IMR-90 (cell line): Measurements from ENCODE around the gene MRPS9. TPM values are rescaled to one million over a fixed set of nuclear protein-coding genes. Genes with fewer than 3 reads are reported as not detected.
A peak's percentile ranks its signal among the peaks of the same experiment; 100 is the strongest.

Experiments used
- ATAC-seq: fragments of 200-7000 bp; cut with Tn5 transposase; 2 replicates; pipeline ENCODE4 v1.9.1; 2020; ENCODE audit warnings: low read depth, mild to moderate bottlenecking, moderate library complexity
- BruUV-seq: library from RNA; stranded (reverse); fragments of 400-500 nt; replicated peaks from 2 replicates; lab custom pipeline; 2021; lab: Mats Ljungman, UMichigan
- CTCF ChIA-PET: fragments of 300-600 bp; formaldehyde crosslinking; extraction: SDS; loops from one replicate; lab custom pipeline; 2021; ENCODE audit warnings: antibody characterized with exemption; lab: Yijun Ruan, JAX
- POLR2A ChIA-PET: fragments of 300-600 bp; sonication (Branson Sonifier 250); formaldehyde crosslinking; loops from one replicate; lab custom pipeline; 2022; ENCODE audit warnings: antibody characterized with exemption; ENCODE audit not compliant: unreplicated experiment; lab: Charles Lee
- DNase-seq: peaks from one replicate; pipeline ENCODE4 v3.0.0; 2013
- H2AFZ ChIP-seq: replicated peaks from 2 replicates; pipeline ENCODE3; 2013; ENCODE audit warnings: low read length, mild to moderate bottlenecking; ENCODE audit not compliant: poor library complexity
- H2AK5ac ChIP-seq: 2 replicates; pipeline ENCODE4 v1.6.1; 2013; ENCODE audit warnings: low read depth, low read length, inconsistent platforms
- H2AK9ac ChIP-seq: replicated peaks from 2 replicates; pipeline ENCODE3; 2013; ENCODE audit warnings: mild to moderate bottlenecking, low read depth, low read length, moderate library complexity; ENCODE audit not compliant: poor library complexity
- H2BK120ac ChIP-seq: 2 replicates; pipeline ENCODE4 v1.6.1; 2013; ENCODE audit warnings: low read depth, low read length, inconsistent platforms
- H2BK15ac ChIP-seq: 3 replicates; pipeline ENCODE4 v1.6.1; 2013; ENCODE audit warnings: low read depth, low read length, inconsistent platforms
- H2BK20ac ChIP-seq: 2 replicates; pipeline ENCODE4 v1.6.1; 2013; ENCODE audit warnings: low read depth, mild to moderate bottlenecking, inconsistent platforms, low read length, moderate library complexity
- H2BK5ac ChIP-seq: 2 replicates; pipeline ENCODE4 v1.6.1; 2013; ENCODE audit warnings: mild to moderate bottlenecking, low read depth, low read length, inconsistent platforms; ENCODE audit not compliant: poor library complexity, severe bottlenecking
- H3K14ac ChIP-seq: replicated peaks from 2 replicates; pipeline ENCODE4 v1.6.1; 2013; ENCODE audit warnings: low read depth, low read length, inconsistent platforms
- H3K18ac ChIP-seq: 2 replicates; pipeline ENCODE4 v1.6.1; 2013; ENCODE audit warnings: low read depth, low read length, control low read depth
- H3K23ac ChIP-seq: 2 replicates; pipeline ENCODE4 v1.6.1; 2013; ENCODE audit warnings: low read depth, low read length, inconsistent platforms
- H3K27ac ChIP-seq: 2 replicates; pipeline ENCODE4 v1.5.1; 2013; ENCODE audit warnings: mild to moderate bottlenecking, control low read depth, low read length; ENCODE audit not compliant: insufficient read depth
- H3K27me3 ChIP-seq: 2 replicates; pipeline ENCODE4 v1.6.1; 2013; ENCODE audit warnings: low read length; ENCODE audit not compliant: control insufficient read depth, insufficient read depth
- H3K36me3 ChIP-seq: 2 replicates; pipeline ENCODE4 v1.6.1; 2013; ENCODE audit warnings: low read length, mixed read lengths; ENCODE audit not compliant: control insufficient read depth, insufficient read depth
- H3K4ac ChIP-seq: 2 replicates; pipeline ENCODE4 v1.6.1; 2013; ENCODE audit warnings: low read depth, low read length, inconsistent platforms
- H3K4me1 ChIP-seq: 2 replicates; pipeline ENCODE4 v1.6.1; 2013; ENCODE audit warnings: low read length, mixed read lengths; ENCODE audit not compliant: control insufficient read depth, insufficient read depth
- H3K4me2 ChIP-seq: 2 replicates; pipeline ENCODE4 v1.6.1; 2013; ENCODE audit warnings: low read depth, mild to moderate bottlenecking, control low read depth, low read length, moderate library complexity
- H3K4me3 ChIP-seq: 2 replicates; pipeline ENCODE4 v1.5.1; 2013; ENCODE audit warnings: low read depth, mild to moderate bottlenecking, control low read depth, low read length, moderate library complexity; ENCODE audit not compliant: insufficient read depth
- H3K56ac ChIP-seq: 2 replicates; pipeline ENCODE4 v1.6.1; 2013; ENCODE audit warnings: low read length, inconsistent platforms; ENCODE audit not compliant: insufficient read depth; ENCODE audit errors: extremely low read depth
- H3K79me1 ChIP-seq, 2 experiments: 2 replicates each; pipeline ENCODE4 v1.6.1; 2013; ENCODE audit warnings: low read length in 2 of 2, inconsistent platforms in 1 of 2, low read depth in 1 of 2
- H3K9ac ChIP-seq: 2 replicates; pipeline ENCODE4 v1.6.1; 2013; ENCODE audit warnings: low read depth, low read length, control low read depth
- H3K9me1 ChIP-seq: 2 replicates; pipeline ENCODE4 v1.6.1; 2013; ENCODE audit warnings: low read length, inconsistent platforms; ENCODE audit not compliant: insufficient read depth
- H3K9me3 ChIP-seq: 2 replicates; pipeline ENCODE4 v1.6.1; 2013; ENCODE audit warnings: low read length; ENCODE audit not compliant: control insufficient read depth, insufficient read depth
- H4K20me1 ChIP-seq: 2 replicates; pipeline ENCODE4 v1.6.1; 2013; ENCODE audit warnings: low read length, inconsistent platforms; ENCODE audit not compliant: insufficient read depth
- H4K5ac ChIP-seq: 2 replicates; pipeline ENCODE4 v1.6.1; 2013; ENCODE audit warnings: mild to moderate bottlenecking, low read depth, low read length, control low read depth
- H4K8ac ChIP-seq, 2 experiments: 2 replicates each; pipeline ENCODE4 v1.6.1; 2013; ENCODE audit warnings: low read depth in 2 of 2, low read length in 2 of 2, control low read depth in 1 of 2, inconsistent platforms in 1 of 2
- H4K91ac ChIP-seq: 2 replicates; pipeline ENCODE4 v1.6.1; 2013; ENCODE audit warnings: low read depth, low read length, inconsistent platforms; ENCODE audit not compliant: insufficient read depth
- BHLHE40 ChIP-seq: fragments of 150-350 bp; IDR thresholded peaks from 2 replicates; pipeline ENCODE4 v1.6.1; 2016; ENCODE audit warnings: mild to moderate bottlenecking, low read depth, low read length
- CEBPB ChIP-seq: IDR thresholded peaks from 2 replicates; pipeline ENCODE4 v1.6.1; 2012; ENCODE audit warnings: low read depth, low read length, improper control_type of control experiment
- CHD1 ChIP-seq: IDR thresholded peaks from 2 replicates; pipeline ENCODE4 v1.6.1; 2012; ENCODE audit warnings: low read depth, low read length, improper control_type of control experiment
- CTCF ChIP-seq: conservative IDR thresholded peaks from 2 replicates; pipeline ENCODE4 v1.5.1; 2012; ENCODE audit warnings: mild to moderate bottlenecking, low read depth, low read length, improper control_type of control experiment
- ELK1 ChIP-seq: fragments of 150-350 bp; IDR thresholded peaks from 2 replicates; pipeline ENCODE4 v1.6.1; 2016; ENCODE audit warnings: low read depth, mild to moderate bottlenecking, low read length, moderate library complexity, borderline replicate concordance
- FOS ChIP-seq: fragments of 150-350 bp; IDR thresholded peaks from 2 replicates; pipeline ENCODE4 v1.6.1; 2016; ENCODE audit warnings: low read depth, low read length
- MAFK ChIP-seq: IDR thresholded peaks from 2 replicates; pipeline ENCODE4 v1.6.1; 2012; ENCODE audit warnings: low read depth, low read length, improper control_type of control experiment
- MAZ ChIP-seq: IDR thresholded peaks from 2 replicates; pipeline ENCODE4 v1.6.1; 2012; ENCODE audit warnings: low read depth, mild to moderate bottlenecking, low read length, improper control_type of control experiment, moderate library complexity, borderline replicate concordance
- MXI1 ChIP-seq: IDR thresholded peaks from 2 replicates; pipeline ENCODE4 v1.6.1; 2012; ENCODE audit warnings: low read depth, mild to moderate bottlenecking, low read length, moderate library complexity, borderline replicate concordance
- NFE2L2 ChIP-seq: fragments of 150-350 bp; IDR thresholded peaks from 2 replicates; pipeline ENCODE4 v1.6.1; 2016; ENCODE audit warnings: low read depth, mild to moderate bottlenecking, low read length
- POLR2A ChIP-seq: IDR thresholded peaks from 2 replicates; pipeline ENCODE4 v1.6.1; 2012; ENCODE audit warnings: mild to moderate bottlenecking, low read depth, low read length
- RAD21 ChIP-seq: IDR thresholded peaks from 2 replicates; pipeline ENCODE4 v1.6.1; 2012; ENCODE audit warnings: low read length, improper control_type of control experiment
- RCOR1 ChIP-seq: IDR thresholded peaks from 2 replicates; pipeline ENCODE4 v1.6.1; 2012; ENCODE audit warnings: mild to moderate bottlenecking, low read length, improper control_type of control experiment; ENCODE audit not compliant: insufficient replicate concordance
- RFX5 ChIP-seq: IDR thresholded peaks from 2 replicates; pipeline ENCODE4 v1.8.0; 2012; ENCODE audit warnings: low read depth, mild to moderate bottlenecking, low read length, moderate library complexity
- SMC3 ChIP-seq: fragments of 150-350 bp; IDR thresholded peaks from 2 replicates; pipeline ENCODE4 v1.6.1; 2016; ENCODE audit warnings: low read depth, mild to moderate bottlenecking, antibody characterized with exemption, low read length, moderate library complexity
- USF2 ChIP-seq: fragments of 150-350 bp; IDR thresholded peaks from 2 replicates; pipeline ENCODE4 v1.6.1; 2017; ENCODE audit warnings: mild to moderate bottlenecking, antibody characterized with exemption, low read length, low read depth
- whole genome bisulfite sequencing, 2 experiments: methylation state at CpG; one replicate each; pipeline versions ENCODE4 v1.1.5 to v1.1.7; 2013; ENCODE audit warnings: missing lambda C conversion rate in 2 of 2; ENCODE audit not compliant: insufficient read length in 1 of 2; ENCODE audit errors: extremely low coverage in 2 of 2; 5-methylcytosine and 5-hydroxymethylcytosine counted together
- dilution Hi-C: fragments of 300-500 bp; cut with HindIII; formaldehyde crosslinking; loops from one replicate; pipeline ENCODE4 v1.14.3; 2018; ENCODE audit warnings: low sequenced_read_pairs; ENCODE audit not compliant: unreplicated experiment
- in situ Hi-C: fragments of 300-500 bp; cut with MboI; formaldehyde crosslinking; loops from 3 replicates; pipeline ENCODE4 v1.14.3; 2019; ENCODE audit warnings: low sequenced_read_pairs, inconsistent platforms, mixed read lengths
- intact Hi-C: fragments of 100-400 bp; cut with micrococcal nuclease; formaldehyde crosslinking; loops from 2 replicates; pipeline ENCODE4 v1.10.0; 2022
- polyA plus RNA-seq, 3 experiments: library from polyadenylated mRNA; depleted of rRNA; stranded (reverse); fragments of >200 nt; gene quantifications; 2 replicates each; pipeline ENCODE4 v1.2.3, GENCODE V29; 2012; ENCODE audit warnings: low replicate concordance in 1 of 3
- total RNA-seq: library from RNA; depleted of rRNA; stranded (reverse); fragments of >200 nt; gene quantifications from 2 replicates; pipeline ENCODE4 v1.2.3, GENCODE V29; 2012

The MRPS9 gene
- total and polyA plus RNA-seq, 2 of the 4 experiments (the other 2 are of a cell fraction), result 20.6 to 27.7 TPM

GRCh38 chr2:105078906-105079495 is 41.1 kb downstream of the MRPS9 start:
- peaks cover 12% of the 10 kb centered on the region; the same call in 1 of the 2 replicates for H3K4me1 ChIP-seq
- no peak overlapping the region for H2AK5ac ChIP-seq
- BruUV-seq, result no TSS peak
- TF ChIP-seq ELK1 (no peak), MXI1 (no peak), CHD1 (no peak), CEBPB (no peak), CTCF (no peak), RFX5 (no peak), MAFK (no peak), MAZ (no peak), FOS (no peak), USF2 (no peak), POLR2A (no peak), SMC3 (no peak), RAD21 (no peak), RCOR1 (no peak), NFE2L2 (no peak), BHLHE40 (no peak)
- dilution Hi-C loops, result no loop called here
- ChIA-PET POLR2A (no interaction called here), CTCF (interaction anchor here (1.0 kb wide), 1 partner anchor 14 kb away, joined by 3 read pairs; no protein-coding TSS in a partner anchor)
- H4K5ac ChIP-seq, result no peak overlapping the region
- H3K14ac ChIP-seq, result no peak overlapping the region; the same call in 1 of the 2 replicates
- in situ Hi-C loops, result no loop called here
- peak; percentile 52 for DNase-seq
- peak overlapping the region; percentile 45; the same call in 1 of the 2 replicates for H3K4me2 ChIP-seq
- H3K56ac ChIP-seq, result no peak overlapping the region
- 0 out of 2 replicates have a peak, but pooled peaks cover 2% of the 10 kb centered on the region for H3K36me3 ChIP-seq
- no peak overlapping the region for H3K4ac ChIP-seq
- 100% methylated on average over 1 of the region's 10 CpGs; no CpG with 5 or more reads in 1 of the 2 experiments for WGBS, 2 experiments
- H2AK9ac ChIP-seq, result no peak overlapping the region
- H2BK15ac ChIP-seq, result no peak overlapping the region
- H3K9ac ChIP-seq, result no peak overlapping the region
- no peak overlapping the region for H4K91ac ChIP-seq
- peaks cover 4% of the 10 kb centered on the region for H3K9me1 ChIP-seq
- intact Hi-C loops, result no loop called here
- H3K79me1 ChIP-seq, result peaks cover 0 to 2% of the 10 kb centered on the region in 2 experiments; a peak in 1 of 4 replicates
- no peak overlapping the region for H3K18ac ChIP-seq
- H2AFZ ChIP-seq, result no peak overlapping the region
- H3K27me3 ChIP-seq, result no peaks in the 10 kb centered on the region
- H2BK20ac ChIP-seq, result no peak overlapping the region
- ATAC-seq, result peak; percentile 25
- H3K4me3 ChIP-seq, result no peak overlapping the region
- no peaks in the 10 kb centered on the region for H4K20me1 ChIP-seq
- H2BK120ac ChIP-seq, result no peak overlapping the region
- H3K23ac ChIP-seq, result no peak overlapping the region
- no peak overlapping the region for H2BK5ac ChIP-seq
- no peaks in the 10 kb centered on the region for H3K9me3 ChIP-seq
- no peak overlapping the region for H3K27ac ChIP-seq
- H4K8ac ChIP-seq, result no peak overlapping the region
